Suprapubic skin (tissue), 4 donors: Measurements from ENCODE around the gene BCL11B.

ENCODE experiments used
- EP300 ChIP-seq: sonication (generic); formaldehyde crosslinking; IDR thresholded peaks from one replicate; pipeline ENCODE4 v1.6.1; 2017; ENCODE audit warnings: antibody characterized with exemption
- POLR2A ChIP-seq, 2 donors: fragments of 450-650 bp; IDR thresholded peaks; one replicate each; pipeline ENCODE4 v1.6.1; 2017; ENCODE audit warnings: antibody characterized with exemption in 2 of 2, mild to moderate bottlenecking in 2 of 2, moderate library complexity in 2 of 2
- POLR2AphosphoS5 ChIP-seq, 3 donors: sonication (generic); formaldehyde crosslinking; IDR thresholded peaks; one replicate each; pipeline ENCODE4 v1.6.1; 2017; ENCODE audit warnings: antibody characterized with exemption in 3 of 3
- TF ChIP-seq, protein P1 (sequence below), 2 donors: fragments of 200-600 bp in 1 of 2; fragments of 450-650 bp in 1 of 2; sonication (generic) in 1 of 2; IDR thresholded peaks; one replicate each; pipeline ENCODE4 v1.5.1; 2016 to 2019; ENCODE audit warnings: antibody characterized with exemption in 2 of 2, mild to moderate bottlenecking in 1 of 2, moderate library complexity in 1 of 2

DNA sequence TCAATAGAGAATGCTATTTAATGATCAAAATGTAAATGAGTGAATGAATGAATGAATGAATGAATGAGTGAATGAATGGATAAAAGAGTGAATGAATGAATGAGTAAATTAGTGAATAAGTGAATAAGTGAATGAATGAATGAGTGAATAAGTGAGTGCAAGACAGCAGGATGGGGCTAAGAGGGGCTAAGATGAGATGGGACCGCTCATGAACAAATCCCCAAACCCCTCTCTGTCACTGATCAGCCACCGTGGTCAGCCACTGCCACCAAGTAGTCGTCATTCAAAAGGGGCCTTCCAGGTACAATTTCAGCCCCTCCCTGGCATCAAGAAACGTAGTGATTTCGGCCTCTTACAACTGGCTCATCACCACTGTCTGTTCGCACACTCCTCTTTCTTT lies 79.2 kb downstream of the BCL11B start:
- no peak for TF ChIP-seq POLR2A (IDR thresholded peaks at IDR 0.05)
- TF ChIP-seq, protein P1, sequence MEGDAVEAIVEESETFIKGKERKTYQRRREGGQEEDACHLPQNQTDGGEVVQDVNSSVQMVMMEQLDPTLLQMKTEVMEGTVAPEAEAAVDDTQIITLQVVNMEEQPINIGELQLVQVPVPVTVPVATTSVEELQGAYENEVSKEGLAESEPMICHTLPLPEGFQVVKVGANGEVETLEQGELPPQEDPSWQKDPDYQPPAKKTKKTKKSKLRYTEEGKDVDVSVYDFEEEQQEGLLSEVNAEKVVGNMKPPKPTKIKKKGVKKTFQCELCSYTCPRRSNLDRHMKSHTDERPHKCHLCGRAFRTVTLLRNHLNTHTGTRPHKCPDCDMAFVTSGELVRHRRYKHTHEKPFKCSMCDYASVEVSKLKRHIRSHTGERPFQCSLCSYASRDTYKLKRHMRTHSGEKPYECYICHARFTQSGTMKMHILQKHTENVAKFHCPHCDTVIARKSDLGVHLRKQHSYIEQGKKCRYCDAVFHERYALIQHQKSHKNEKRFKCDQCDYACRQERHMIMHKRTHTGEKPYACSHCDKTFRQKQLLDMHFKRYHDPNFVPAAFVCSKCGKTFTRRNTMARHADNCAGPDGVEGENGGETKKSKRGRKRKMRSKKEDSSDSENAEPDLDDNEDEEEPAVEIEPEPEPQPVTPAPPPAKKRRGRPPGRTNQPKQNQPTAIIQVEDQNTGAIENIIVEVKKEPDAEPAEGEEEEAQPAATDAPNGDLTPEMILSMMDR (IDR thresholded peaks at IDR 0.05): no peak
- TF ChIP-seq POLR2AphosphoS5 (IDR thresholded peaks at IDR 0.05): no peak
- TF ChIP-seq EP300: no peak
